H7 (cell line): ENCODE measurements around the gene ACKR2. TPM values are rescaled to one million over a fixed set of nuclear protein-coding genes. Genes with fewer than 3 reads are reported as not detected.
"Not testable (repeated sequence)": the region's sequence is repeated elsewhere in the genome, so short reads cannot be mapped to it uniquely, and the experiment has no call there.

Experiments used
- DNase-seq: peaks from one replicate; pipeline ENCODE4 v3.0.0; 2012
- H3K27me3 ChIP-seq: 2 replicates; pipeline ENCODE4 v1.6.0; 2011; ENCODE audit warnings: mild to moderate bottlenecking, low read length; ENCODE audit not compliant: control insufficient read depth, insufficient read depth
- H3K36me3 ChIP-seq: replicated peaks from 2 replicates; pipeline ENCODE4 v1.5.1; 2011; ENCODE audit warnings: low read length; ENCODE audit not compliant: control insufficient read depth, insufficient read depth
- H3K4me3 ChIP-seq: 2 replicates; pipeline ENCODE4 v1.5.1; 2011; ENCODE audit warnings: low read depth, mild to moderate bottlenecking, control low read depth, low read length, moderate library complexity; ENCODE audit not compliant: insufficient read depth
- total RNA-seq: library from RNA; depleted of rRNA; stranded (reverse); fragments of >200 nt; shearing (Covaris generic); gene quantifications from 2 replicates; pipeline ENCODE4 v1.2.3, GENCODE V29; 2014

Gene ACKR2
- total RNA-seq, 1 experiment from 2014 or later: not detected

- not testable (repeated sequence) for DNase-seq, H3K27me3 ChIP-seq, H3K4me3 ChIP-seq, H3K36me3 ChIP-seq
These were observed 1.5 kb downstream of the ACKR2 start for GRCh38 chr3:42810706-42811105.

DNA sequence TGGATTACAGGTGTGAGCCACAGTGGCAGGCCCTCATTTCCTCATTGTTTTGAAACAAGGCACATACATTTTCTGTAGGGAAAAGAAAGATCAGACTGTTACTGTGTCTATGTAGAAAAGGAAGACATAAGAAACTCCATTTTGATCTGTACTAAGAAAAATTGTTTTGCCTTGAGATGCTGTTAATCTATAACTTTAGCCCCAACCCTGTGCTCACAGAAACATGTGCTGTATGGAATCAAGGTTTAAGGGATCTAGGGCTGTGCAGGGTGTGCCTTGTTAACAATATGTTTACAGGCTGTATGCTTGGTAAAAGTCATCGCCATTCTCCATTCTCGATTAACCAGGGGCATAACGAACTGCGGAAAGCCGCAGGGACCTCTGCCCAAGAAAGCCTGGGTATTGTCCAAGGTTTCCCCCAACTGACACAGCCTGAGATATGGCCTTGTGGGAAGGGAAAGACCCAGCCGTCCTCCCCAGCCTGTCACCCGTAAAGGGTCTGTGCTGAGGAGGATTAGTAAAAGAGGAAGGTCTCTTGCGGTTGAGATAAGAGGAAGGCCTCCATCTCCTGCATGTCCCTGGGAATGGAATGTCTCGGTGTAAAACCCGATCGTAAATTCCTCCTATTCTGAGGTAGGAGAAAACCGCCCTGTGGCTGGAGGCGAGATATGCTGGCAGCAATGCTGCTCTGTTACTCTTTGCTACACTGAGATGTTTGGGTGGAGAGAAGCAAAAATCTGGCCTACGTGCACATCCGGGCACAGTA, 2.1 kb downstream of the ACKR2 start:
- DNase-seq, H3K27me3 ChIP-seq, H3K4me3 ChIP-seq, H3K36me3 ChIP-seq: not testable (repeated sequence)

DNA sequence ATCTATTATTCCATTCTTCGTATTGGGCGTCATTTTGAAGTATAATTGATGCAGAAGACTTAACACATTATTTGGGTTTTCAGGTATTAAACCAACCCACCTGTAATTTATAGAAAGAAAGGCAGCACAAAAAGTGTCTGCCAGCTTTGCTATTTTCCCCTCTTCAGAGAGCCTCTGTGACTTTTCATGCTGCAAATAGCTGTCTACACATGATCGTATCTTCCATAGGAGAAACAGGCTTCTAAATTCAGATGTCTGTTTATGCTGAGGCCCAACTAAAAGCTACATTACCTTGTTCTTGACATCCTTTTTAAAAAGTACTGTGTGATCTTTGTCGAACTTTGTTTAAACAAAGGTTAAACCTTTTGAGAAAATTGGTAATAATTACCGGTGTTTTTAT, 5.0 kb downstream of the ACKR2 start:
- no peak for DNase-seq
- Histone ChIP-seq H3K4me3 (no peak overlapping the region), H3K27me3 (no peaks in the 10 kb centered on the region), H3K36me3 (no peaks in the 10 kb centered on the region)

DNA sequence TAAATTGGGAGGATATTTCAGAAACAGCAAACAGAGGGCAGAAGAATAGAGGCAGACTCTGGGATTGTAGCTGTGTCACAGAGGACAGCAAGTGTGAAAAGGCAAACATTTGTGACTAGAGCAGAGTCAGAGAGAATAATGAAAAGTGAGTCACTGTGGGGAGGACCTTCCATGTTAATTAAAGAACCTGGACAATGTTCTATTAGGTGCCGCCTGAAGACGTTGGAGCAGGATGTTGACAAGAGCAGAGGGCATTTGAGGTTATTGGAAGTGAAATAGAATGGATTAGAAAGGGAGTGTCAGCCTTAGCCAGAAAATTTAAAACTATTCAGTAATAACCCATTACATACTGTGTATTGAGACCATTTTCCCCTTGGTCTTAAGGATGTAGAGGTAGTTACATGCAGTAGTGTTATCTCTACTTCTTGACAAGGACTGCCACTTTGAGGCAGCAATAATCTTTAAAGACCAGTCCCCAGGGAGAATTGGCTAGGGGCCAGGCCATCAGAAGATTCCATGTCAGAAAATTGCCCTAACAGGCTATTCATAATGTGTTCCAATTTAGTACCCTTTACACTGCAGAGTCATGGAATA, 5.8 kb downstream of the ACKR2 start:
- H3K27me3 ChIP-seq: no peaks in the 10 kb centered on the region
- no peak overlapping the region for H3K4me3 ChIP-seq
- no peaks in the 10 kb centered on the region for H3K36me3 ChIP-seq
- DNase-seq: no peak

GRCh38 chr3:42815826-42816225, 6.6 kb downstream of the ACKR2 start:
- DNase-seq: no peak
- Histone ChIP-seq H3K27me3 (no peaks in the 10 kb centered on the region), H3K4me3 (no peak overlapping the region), H3K36me3 (no peaks in the 10 kb centered on the region)

DNA sequence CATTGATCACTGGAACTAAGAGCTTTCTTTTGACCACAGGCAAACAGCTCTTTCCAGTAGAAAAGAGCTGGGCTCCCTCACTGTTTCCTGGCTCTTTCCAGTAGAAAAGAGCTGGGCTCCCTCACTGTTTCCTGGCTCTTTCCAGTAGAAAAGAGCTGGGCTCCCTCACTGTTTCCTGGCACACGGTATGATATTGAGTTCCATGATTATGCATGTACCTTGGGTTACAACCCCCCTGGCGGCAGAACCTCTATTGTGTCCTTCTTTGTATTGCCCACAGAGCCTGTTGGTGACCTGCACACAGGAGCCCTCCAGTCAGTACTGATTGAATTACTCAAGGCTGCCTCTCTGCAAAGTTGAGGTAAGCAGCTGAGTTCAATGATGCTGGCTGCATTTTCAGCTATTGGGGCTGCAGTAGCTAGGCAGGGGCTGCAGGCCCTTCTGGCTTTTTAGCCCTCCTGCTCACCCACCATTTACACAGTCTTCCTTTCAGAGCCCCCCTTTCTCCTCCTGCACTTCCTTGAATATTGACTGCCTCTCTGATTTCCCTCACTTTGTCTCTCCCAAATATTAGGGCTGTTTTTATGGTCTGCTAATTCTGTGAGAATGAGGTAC, 10.2 kb downstream of the ACKR2 start:
- no peaks in the 10 kb centered on the region for H3K36me3 ChIP-seq
- H3K27me3 ChIP-seq: no peaks in the 10 kb centered on the region
- no peak overlapping the region for H3K4me3 ChIP-seq
- DNase-seq: peak; percentile 30

DNA sequence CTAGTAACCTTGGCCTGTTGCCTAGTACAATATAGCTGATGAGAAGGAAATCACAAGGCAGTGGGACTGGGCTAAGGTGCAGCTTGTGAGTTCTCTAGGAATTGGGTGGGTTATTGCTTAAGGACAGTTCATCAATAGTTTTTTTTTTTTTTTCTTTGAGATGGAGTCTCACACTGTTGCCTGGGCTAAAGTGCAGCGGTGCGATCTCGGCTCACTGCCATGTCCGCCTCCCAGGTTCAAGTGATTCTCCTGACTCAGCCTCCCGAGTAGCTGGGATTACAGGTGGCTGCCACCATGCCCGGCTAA, 11.5 kb downstream of the ACKR2 start:
- H3K36me3 ChIP-seq: no peaks in the 10 kb centered on the region
- DNase-seq: no peak
- H3K4me3 ChIP-seq: no peak overlapping the region
- no peaks in the 10 kb centered on the region for H3K27me3 ChIP-seq

GRCh38 chr3:42822828-42823227, 13.6 kb downstream of the ACKR2 start:
- Histone ChIP-seq H3K27me3 (no peaks in the 10 kb centered on the region), H3K36me3 (no peaks in the 10 kb centered on the region), H3K4me3 (no peak overlapping the region)
- DNase-seq: no peak

DNA sequence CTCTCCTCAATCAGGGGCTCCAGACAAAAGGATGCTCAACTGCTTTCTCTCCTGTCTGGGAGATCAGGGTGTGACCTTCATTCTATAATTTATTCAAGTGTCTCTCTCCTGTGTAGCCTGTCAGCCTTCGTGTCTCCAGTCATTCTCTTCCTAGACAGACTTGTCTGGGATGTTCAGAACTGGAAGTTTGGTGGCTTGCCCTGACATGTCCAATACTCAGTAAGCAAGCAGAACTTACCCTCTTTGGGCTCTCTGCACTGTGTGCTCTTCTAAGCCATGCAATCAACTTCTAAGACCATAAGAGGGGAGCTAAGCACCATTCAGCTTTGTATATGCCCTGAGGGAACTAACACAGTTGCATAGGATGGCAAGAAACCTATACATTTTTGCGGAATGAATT, 14.1 kb downstream of the ACKR2 start:
- no peaks in the 10 kb centered on the region for H3K27me3 ChIP-seq
- DNase-seq: no peak
- H3K36me3 ChIP-seq: no peaks in the 10 kb centered on the region
- no peak overlapping the region for H3K4me3 ChIP-seq

- no peak for DNase-seq
- Histone ChIP-seq H3K27me3 (no peaks in the 10 kb centered on the region), H3K4me3 (no peak overlapping the region), H3K36me3 (no peaks in the 10 kb centered on the region)
These were observed 16.9 kb downstream of the ACKR2 start for GRCh38 chr3:42826141-42826540.

DNA sequence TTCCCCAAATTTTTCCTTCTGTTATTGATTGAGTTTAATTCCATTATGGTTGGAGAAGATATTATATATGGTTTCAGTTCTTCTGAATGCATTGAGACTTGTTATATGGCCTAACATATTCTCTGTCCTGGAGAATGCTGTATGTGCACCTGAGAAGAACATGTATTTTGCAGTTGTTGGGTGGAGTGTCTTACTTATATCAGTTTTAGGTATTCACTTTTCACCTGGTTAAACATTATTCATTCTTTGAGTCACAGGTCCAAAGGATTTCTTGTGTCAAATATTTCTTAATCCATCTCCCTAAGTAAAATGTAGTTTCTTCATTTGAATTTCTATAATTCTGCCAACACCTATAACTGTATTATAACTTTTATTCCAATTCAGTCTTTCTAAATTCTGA, 17.8 kb downstream of the ACKR2 start:
- no peak for DNase-seq
- Histone ChIP-seq H3K4me3 (no peak overlapping the region), H3K36me3 (no peaks in the 10 kb centered on the region)

GRCh38 chr3:42827654-42828053, 18.4 kb downstream of the ACKR2 start:
- H3K27me3 ChIP-seq: no peaks in the 10 kb centered on the region
- DNase-seq: no peak
- H3K36me3 ChIP-seq: no peaks in the 10 kb centered on the region
- no peak overlapping the region for H3K4me3 ChIP-seq

More for the DNA sequence above, 17.8 kb downstream of the ACKR2 start:
- no peaks in the 10 kb centered on the region for H3K27me3 ChIP-seq

DNA sequence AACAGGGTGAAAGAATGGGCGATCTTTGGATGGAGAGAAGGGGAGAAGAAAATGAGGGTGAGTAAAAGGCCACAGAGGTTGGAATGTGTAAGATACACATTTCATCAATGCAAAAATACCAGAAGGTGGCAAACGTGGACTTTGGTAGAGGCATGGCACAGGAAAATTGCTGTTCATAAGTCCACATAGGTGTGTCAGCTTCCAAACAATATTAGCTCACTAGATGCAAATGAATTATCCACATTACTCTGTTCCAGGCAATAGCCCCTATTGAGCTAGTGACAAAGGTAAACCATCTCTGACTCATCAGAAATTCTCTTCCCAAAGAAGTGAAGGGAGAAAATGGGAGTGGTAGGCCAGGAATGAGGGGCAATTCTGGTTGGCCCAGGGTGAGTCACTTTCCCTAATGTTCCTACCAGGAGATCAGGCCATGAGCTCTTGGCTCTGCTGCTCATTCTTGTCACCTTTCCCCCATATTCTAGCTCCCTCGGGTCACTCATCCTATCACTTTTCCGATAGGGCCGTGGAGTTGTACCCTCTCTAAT, 19.9 kb downstream of the ACKR2 start:
- Histone ChIP-seq H3K4me3 (no peak overlapping the region), H3K27me3 (no peaks in the 10 kb centered on the region), H3K36me3 (no peaks in the 10 kb centered on the region)
- DNase-seq: no peak

DNA sequence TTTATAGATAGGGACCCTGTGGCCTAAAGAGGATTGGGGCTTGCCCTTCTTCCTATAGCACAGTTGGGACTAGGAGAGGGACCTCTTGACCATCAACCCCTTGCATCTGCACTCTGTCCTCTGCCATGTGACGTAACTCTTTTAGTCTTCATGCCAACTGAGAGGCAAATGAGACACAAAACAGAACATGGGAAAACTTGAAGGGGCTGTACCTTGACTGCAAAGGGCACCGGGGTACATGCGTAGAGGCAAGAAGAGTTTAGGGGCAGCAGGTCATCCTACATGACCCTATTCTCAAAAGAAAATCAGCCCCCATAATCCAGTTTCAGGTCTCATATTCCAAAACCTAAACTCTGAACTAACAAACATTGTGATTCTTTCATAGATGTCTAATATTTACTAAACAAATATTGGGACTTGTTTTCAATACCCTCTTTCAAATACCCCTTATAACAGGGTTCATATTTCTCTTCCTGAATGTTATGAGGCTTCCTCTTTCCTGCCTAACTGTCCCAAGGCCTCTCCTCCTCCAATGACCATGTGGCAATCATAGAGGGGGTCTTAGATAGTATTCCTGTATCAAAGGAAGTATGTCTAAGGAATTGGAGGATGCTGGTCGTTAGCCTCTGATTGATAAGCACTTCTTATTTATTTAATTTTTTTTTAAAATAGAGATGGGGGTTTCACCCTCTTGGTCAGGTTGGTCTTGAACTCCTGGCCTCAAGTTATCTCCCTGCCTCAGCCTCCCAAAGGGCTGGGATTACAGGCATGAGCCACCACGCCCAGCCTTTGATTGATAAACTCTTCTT, 20.6 kb downstream of the ACKR2 start:
- H3K4me3 ChIP-seq: no peak overlapping the region
- H3K36me3 ChIP-seq: no peaks in the 10 kb centered on the region
- no peak for DNase-seq
- no peaks in the 10 kb centered on the region for H3K27me3 ChIP-seq
